Stomach (tissue), 9 donors: ENCODE measurements around the gene BPHL. TPM values are rescaled to one million over a fixed set of nuclear protein-coding genes. Genes with fewer than 3 reads are reported as not detected.
"Not testable (repeated sequence)": the region's sequence is repeated elsewhere in the genome, so short reads cannot be mapped to it uniquely, and the experiment has no call there.

Experiments
- DNase-seq, 2 donors: peaks; one replicate each; pipeline versions ENCODE4 v3.0.0 to v3.0.0-alpha.2; 2013 to 2019
- H3K27ac ChIP-seq, 5 donors: fragments of 200-600 bp in 4 of 5; sonication (generic) in 4 of 5; one replicate each; pipeline ENCODE4 v1.5.1; 2013 to 2019; ENCODE audit warnings: mild to moderate bottlenecking in 1 of 5, moderate library complexity in 1 of 5
- H3K27me3 ChIP-seq, 3 donors: fragments of 200-600 bp; sonication (generic); one replicate each; pipeline ENCODE4 v1.5.1; 2017 to 2019; ENCODE audit warnings: mixed run types in 1 of 3
- H3K36me3 ChIP-seq, 4 donors: fragments of 200-600 bp; sonication (generic); 1 replicate in 3 of 4; 2 replicates in 1 of 4; pipeline ENCODE4 v1.5.1; 2016 to 2019
- H3K4me1 ChIP-seq, 4 donors: fragments of 200-600 bp; sonication (generic); one replicate each; pipeline ENCODE4 v1.5.1; 2016 to 2019
- H3K4me3 ChIP-seq, 4 donors: fragments of 200-600 bp; sonication (generic) in 3 of 4; one replicate each; pipeline ENCODE4 v1.5.1; 2016 to 2019; ENCODE audit warnings: mild to moderate bottlenecking in 1 of 4
- H3K9me3 ChIP-seq, 4 donors: fragments of 200-600 bp; sonication (generic); one replicate each; pipeline ENCODE4 v1.5.1; 2016 to 2019
- CTCF ChIP-seq, 7 experiments: fragments of 450-650 bp in 4 of 7; fragments of 200-600 bp in 3 of 7; sonication (generic) in 3 of 7; IDR thresholded peaks; one replicate each; pipeline ENCODE4 v1.5.1; 2016 to 2019; ENCODE audit warnings: antibody characterized with exemption in 7 of 7, control low read depth in 2 of 7, mild to moderate bottlenecking in 1 of 7
- EP300 ChIP-seq: sonication (generic); formaldehyde crosslinking; IDR thresholded peaks from one replicate; pipeline ENCODE4 v1.6.1; 2017; ENCODE audit warnings: antibody characterized with exemption
- POLR2A ChIP-seq, 4 donors: fragments of 450-650 bp; IDR thresholded peaks; one replicate each; pipeline ENCODE4 v1.6.1; 2016; ENCODE audit warnings: antibody characterized with exemption in 4 of 4, control low read depth in 2 of 4, mild to moderate bottlenecking in 1 of 4, moderate library complexity in 1 of 4
- POLR2AphosphoS5 ChIP-seq, 3 donors: sonication (generic); formaldehyde crosslinking; IDR thresholded peaks; one replicate each; pipeline ENCODE4 v1.6.1; 2016; ENCODE audit warnings: antibody characterized with exemption in 3 of 3
- WGBS, 5 donors: extraction: QIAGEN DNeasy Blood & Tissue Kit in 3 of 5; methylation state at CpG; one replicate each; pipeline versions ENCODE4 v1.1.5 to v1.1.7; 2013 to 2018; 5-methylcytosine and 5-hydroxymethylcytosine counted together
- intact Hi-C: fragments of 100-400 bp; cut with DNase I; formaldehyde crosslinking; loops from one replicate; pipeline ENCODE4 v1.15.1; 2023; ENCODE audit warnings: low total_unique reads
- polyA plus RNA-seq, 3 donors: library from polyadenylated mRNA; stranded (reverse); fragments of 200-250 nt; gene quantifications; one replicate each; pipeline ENCODE4 v1.2.3, GENCODE V29; 2013
- total RNA-seq, 5 donors: library from RNA; depleted of rRNA; stranded (reverse); fragments of >200 nt; gene quantifications; one replicate each; pipeline versions ENCODE4 v1.1.0 to v1.2.3, GENCODE V29; 2014 to 2016
- donor health status: healthy with polysubstance abuse.
- donor health status: Bipolar disorder and iron deficiency.
- donor health status: healthy.

Gene BPHL
- total and polyA plus RNA-seq, 8 donors = 9.3 to 104 (median 13.1) TPM

- H3K4me1 ChIP-seq, H3K36me3 ChIP-seq, H3K27ac ChIP-seq, H3K9me3 ChIP-seq, H3K4me3 ChIP-seq, DNase-seq, H3K27me3 ChIP-seq, intact Hi-C loops: not testable (repeated sequence)
- WGBS, 5 donors = 86 to 96% (median 92%) methylated on average over 19 to 24 of the region's 24 CpGs
Observed at GRCh38 chr6:3170676-3171075, 52.2 kb downstream of the BPHL start.

- H3K4me3 ChIP-seq, H3K4me1 ChIP-seq, intact Hi-C loops, DNase-seq, H3K27ac ChIP-seq, H3K36me3 ChIP-seq, H3K9me3 ChIP-seq, H3K27me3 ChIP-seq: not testable (repeated sequence)
- 82 to 86% (median 83%) methylated on average over 16 to 17 of the region's 17 CpGs for WGBS, 5 donors
Observed at GRCh38 chr6:3171313-3172175, 53.0 kb downstream of the BPHL start.

GRCh38 chr6:3172789-3173188 lies 54.3 kb downstream of the BPHL start:
- DNase-seq, H3K27me3 ChIP-seq, H3K4me3 ChIP-seq, H3K4me1 ChIP-seq, intact Hi-C loops, H3K36me3 ChIP-seq, H3K27ac ChIP-seq, H3K9me3 ChIP-seq: not testable (repeated sequence)
- whole genome bisulfite sequencing, 5 donors = 74 to 86% (median 79%) methylated on average over 4 of the region's 4 CpGs

GRCh38 chr6:3173636-3174089 lies 55.2 kb downstream of the BPHL start:
- intact Hi-C loops, H3K27me3 ChIP-seq, H3K27ac ChIP-seq, H3K9me3 ChIP-seq, DNase-seq, H3K36me3 ChIP-seq, H3K4me3 ChIP-seq, H3K4me1 ChIP-seq: not testable (repeated sequence)
- WGBS, 5 donors = 92 to 94% (median 93%) methylated on average over 11 of the region's 11 CpGs

GRCh38 chr6:3175715-3176402 lies 57.3 kb downstream of the BPHL start:
- Histone ChIP-seq H3K27me3 (peaks cover 0 to 9% (median 0%) of the 10 kb centered on the region in 3 donors), H3K27ac (no peak overlapping the region), H3K4me1 (peaks cover 0 to 4% (median 0%) of the 10 kb centered on the region in 4 donors), H3K4me3 (no peak overlapping the region), H3K9me3 (no peaks in the 10 kb centered on the region), H3K36me3 (no peaks in the 10 kb centered on the region)
- 68 to 76% (median 70%) methylated on average over 11 of the region's 11 CpGs for WGBS, 5 donors
- DNase-seq = no peak
- intact Hi-C loops = no loop called here
- TF ChIP-seq EP300 (no peak), POLR2A (IDR thresholded peaks at IDR 0.05) (no peak), POLR2AphosphoS5 (IDR thresholded peaks at IDR 0.05) (no peak), CTCF (IDR thresholded peaks at IDR 0.05) (no peak)

GRCh38 chr6:3176562-3177355 lies 58.2 kb downstream of the BPHL start:
- no peak overlapping the region for H3K27ac ChIP-seq
- DNase-seq = peak in 1 of 2 donors; percentile 55
- H3K9me3 ChIP-seq = no peaks in the 10 kb centered on the region
- H3K27me3 ChIP-seq = peaks cover 0 to 10% (median 0%) of the 10 kb centered on the region in 3 donors
- WGBS, 5 donors = 88 to 94% (median 89%) methylated on average over 22 of the region's 22 CpGs
- no peak for TF ChIP-seq POLR2AphosphoS5 (IDR thresholded peaks at IDR 0.05)
- no peak for TF ChIP-seq POLR2A (IDR thresholded peaks at IDR 0.05)
- TF ChIP-seq EP300 = no peak
- no peak for TF ChIP-seq CTCF (IDR thresholded peaks at IDR 0.05)
- H3K36me3 ChIP-seq = no peaks in the 10 kb centered on the region
- H3K4me3 ChIP-seq = no peak overlapping the region
- H3K4me1 ChIP-seq = peaks cover 0 to 4% (median 0%) of the 10 kb centered on the region in 4 donors
- intact Hi-C loops = no loop called here

GRCh38 chr6:3178666-3179065 lies 60.2 kb downstream of the BPHL start:
- H3K27me3 ChIP-seq, H3K9me3 ChIP-seq, H3K4me1 ChIP-seq, intact Hi-C loops, H3K4me3 ChIP-seq, H3K36me3 ChIP-seq, H3K27ac ChIP-seq: not testable (repeated sequence)
- peak in 1 of 2 donors; percentile 45 for DNase-seq
- 42 to 63% (median 56%) methylated on average over 4 to 8 of the region's 8 CpGs for WGBS, 5 donors

- 0 to 81% (median 63%) methylated on average over 2 to 5 of the region's 8 CpGs for WGBS, 5 donors
- peak overlapping the region in 1 of 4 donors; percentile 25 for H3K4me3 ChIP-seq
- H3K27ac ChIP-seq, DNase-seq, H3K4me1 ChIP-seq, intact Hi-C loops, H3K27me3 ChIP-seq, H3K36me3 ChIP-seq, H3K9me3 ChIP-seq: not testable (repeated sequence)
Observed at GRCh38 chr6:3179945-3180344, 61.4 kb downstream of the BPHL start.
